OCI-LY7 (cell line): ENCODE measurements around the gene TNFAIP8L2. TPM values are rescaled to one million over a fixed set of nuclear protein-coding genes. Genes with fewer than 3 reads are reported as not detected.

Experiments used
- BruUV-seq: library from RNA; stranded (reverse); fragments of 400-500 nt; replicated peaks from 2 replicates; lab custom pipeline; 2021; lab: Mats Ljungman, UMichigan
- CTCF ChIA-PET: fragments of 300-600 bp; sonication (Branson Sonifier 250); formaldehyde crosslinking; loops from one replicate; lab custom pipeline; 2022; ENCODE audit warnings: antibody characterized with exemption; ENCODE audit not compliant: unreplicated experiment; lab: Charles Lee
- POLR2A ChIA-PET: fragments of 300-600 bp; sonication (Branson Sonifier 250); formaldehyde crosslinking; loops from one replicate; lab custom pipeline; 2022; ENCODE audit warnings: antibody characterized with exemption; lab: Charles Lee
- DNase-seq: peaks from one replicate; pipeline ENCODE4 v3.0.0-alpha.2; 2015; ENCODE audit warnings: low spot score
- H2AFZ ChIP-seq: fragments of 200-600 bp; sonication (generic), shearing (Covaris generic); 2 replicates; pipeline ENCODE4 v1.6.1; 2014; ENCODE audit warnings: mild to moderate bottlenecking, antibody characterized with exemption, low read length, moderate library complexity
- H3K27ac ChIP-seq: fragments of 200-600 bp; sonication (generic); 2 replicates; pipeline ENCODE4 v1.5.1; 2014; ENCODE audit warnings: mixed run types, low read depth, mild to moderate bottlenecking, moderate library complexity, low read length, inconsistent platforms; ENCODE audit not compliant: poor library complexity, severe bottlenecking
- H3K36me3 ChIP-seq: fragments of 200-600 bp; sonication (generic); 2 replicates; pipeline ENCODE4 v1.6.1; 2014; ENCODE audit warnings: mild to moderate bottlenecking, antibody characterized with exemption, low read length, moderate library complexity, mixed read lengths; ENCODE audit not compliant: insufficient read depth
- H3K4me1 ChIP-seq: fragments of 200-600 bp; sonication (generic); 2 replicates; pipeline ENCODE4 v1.5.1; 2014; ENCODE audit warnings: mild to moderate bottlenecking, low read length; ENCODE audit not compliant: insufficient read depth, poor library complexity, severe bottlenecking
- H3K4me2 ChIP-seq: fragments of 200-600 bp; sonication (generic); 2 replicates; pipeline ENCODE4 v1.6.1; 2014; ENCODE audit warnings: mild to moderate bottlenecking, low read length
- H3K4me3 ChIP-seq: fragments of 200-600 bp; sonication (generic); 2 replicates; pipeline ENCODE4 v1.5.1; 2014; ENCODE audit warnings: mild to moderate bottlenecking, low read depth, low read length; ENCODE audit not compliant: poor library complexity, severe bottlenecking
- H3K79me2 ChIP-seq: fragments of 200-600 bp; sonication (generic); 2 replicates; pipeline ENCODE4 v1.6.1; 2016; ENCODE audit warnings: low read depth, mild to moderate bottlenecking, low read length, moderate library complexity, mixed read lengths; ENCODE audit not compliant: insufficient read depth
- H3K9me2 ChIP-seq: fragments of 200-600 bp; sonication (generic); 2 replicates; pipeline ENCODE4 v1.6.1; 2016; ENCODE audit warnings: mild to moderate bottlenecking, low read length, mixed read lengths; ENCODE audit not compliant: insufficient read depth
- H3K9me3 ChIP-seq: fragments of 200-600 bp; sonication (generic); 2 replicates; pipeline ENCODE4 v1.6.1; 2014; ENCODE audit warnings: mild to moderate bottlenecking, mixed run types, low read length, mixed read lengths
- H4K20me1 ChIP-seq: fragments of 200-600 bp; sonication (generic); 2 replicates; pipeline ENCODE4 v1.6.1; 2014; ENCODE audit warnings: mild to moderate bottlenecking, antibody characterized with exemption, low read length, moderate library complexity, mixed read lengths; ENCODE audit not compliant: insufficient read depth
- CTCF ChIP-seq: fragments of 200-600 bp; sonication (generic); conservative IDR thresholded peaks from 2 replicates; pipeline ENCODE4 v1.5.1; 2014; ENCODE audit warnings: mild to moderate bottlenecking, antibody characterized with exemption, low read length, moderate library complexity, mixed read lengths
- EZH2phosphoT487 ChIP-seq: fragments of 200-600 bp; sonication (generic); IDR thresholded peaks from 2 replicates; pipeline ENCODE4 v1.6.1; 2018; ENCODE audit warnings: low read depth, borderline replicate concordance, mild to moderate bottlenecking, mixed run types, antibody characterized with exemption, low read length, moderate library complexity, mixed read lengths
- intact Hi-C: fragments of 100-400 bp; cut with micrococcal nuclease; formaldehyde crosslinking; loops from one replicate; pipeline ENCODE4 v1.10.0; 2022; ENCODE audit not compliant: unreplicated experiment
- total RNA-seq, 2 experiments: library from RNA; depleted of rRNA in 1 of 2; stranded (reverse); fragments of >200 nt in 1 of 2; shearing (Covaris generic) in 1 of 2; gene quantifications; 2 replicates each; pipeline ENCODE4 v1.2.3, GENCODE V29; 2014 to 2022

The TNFAIP8L2 gene
- total RNA-seq, 2 experiments from 2014 or later = 9.2 to 12.5 TPM

- no peak overlapping the region for H3K27ac ChIP-seq
- ChIA-PET POLR2A (no interaction called here), CTCF (interaction anchor here (1.6 kb wide), 1 partner anchor 9 kb away, joined by 5 read pairs; the partner anchor contains the start of gene TNFAIP8L2)
- no peak overlapping the region for H3K4me2 ChIP-seq
- peaks cover 32% of the 10 kb centered on the region for H3K4me1 ChIP-seq
- H3K79me2 ChIP-seq = no peaks in the 10 kb centered on the region
- H4K20me1 ChIP-seq = no peaks in the 10 kb centered on the region
- H3K9me3 ChIP-seq = no peaks in the 10 kb centered on the region
- intact Hi-C loops = no loop called here
- H3K9me2 ChIP-seq = no peaks in the 10 kb centered on the region
- TF ChIP-seq CTCF = no peak
- TF ChIP-seq EZH2phosphoT487 = no peak
- no peaks in the 10 kb centered on the region for H3K36me3 ChIP-seq
- no peak overlapping the region for H2AFZ ChIP-seq
- BruUV-seq = no TSS peak
- DNase-seq = no peak
- H3K4me3 ChIP-seq = no peak overlapping the region
Measured at GRCh38 chr1:151147665-151148064, 8.8 kb upstream of the TNFAIP8L2 start.

GRCh38 chr1:151157067-151157531, 650 bp downstream of the TNFAIP8L2 start:
- DNase-seq = peak; percentile 63
- BruUV-seq = no TSS peak
- Histone ChIP-seq H3K27ac (peak overlapping the region; percentile 57), H3K4me1 (peaks cover 38% of the 10 kb centered on the region), H3K79me2 (peaks cover 9% of the 10 kb centered on the region; the same call in 1 of the 2 replicates), H2AFZ (peak overlapping the region; percentile 74), H3K4me2 (peak overlapping the region; percentile 92), H3K36me3 (peaks cover 16% of the 10 kb centered on the region; the same call in 1 of the 2 replicates), H3K9me2 (no peaks in the 10 kb centered on the region), H4K20me1 (no peaks in the 10 kb centered on the region), H3K4me3 (peak overlapping the region; percentile 76), H3K9me3 (no peaks in the 10 kb centered on the region)
- no peak for TF ChIP-seq CTCF
- no peak for TF ChIP-seq EZH2phosphoT487
- intact Hi-C loops = no loop called here
- POLR2A ChIA-PET = interaction anchor here (0.6 to 2.2 kb wide), 14 partner anchors 9 to 153 kb away, joined by 3 to 14 read pairs (median 4); partner anchors contain the start of genes CDC42SE1, SCNM1 and VPS72
- CTCF ChIA-PET = interaction anchor here (0.6 to 2.4 kb wide), 7 partner anchors 9 to 618 kb away, joined by 3 to 35 read pairs (median 5); no protein-coding TSS in a partner anchor

- no peak overlapping the region for H3K27ac ChIP-seq
- no peaks in the 10 kb centered on the region for H3K9me2 ChIP-seq
- peaks cover 9% of the 10 kb centered on the region; the same call in 1 of the 2 replicates for H3K79me2 ChIP-seq
- intact Hi-C loops = no loop called here
- TF ChIP-seq CTCF = no peak
- TF ChIP-seq EZH2phosphoT487 = no peak
- peaks cover 16% of the 10 kb centered on the region; the same call in 1 of the 2 replicates for H3K36me3 ChIP-seq
- ChIA-PET CTCF (interaction anchor here (2.3 kb wide), 1 partner anchor 58 kb away, joined by 35 read pairs; no protein-coding TSS in a partner anchor), POLR2A (interaction anchor here (0.7 to 0.9 kb wide), 2 partner anchors 17 to 202 kb away, joined by 3 to 5 read pairs; no protein-coding TSS in a partner anchor)
- BruUV-seq = no TSS peak
- H3K4me1 ChIP-seq = peaks cover 38% of the 10 kb centered on the region
- H2AFZ ChIP-seq = no peak overlapping the region
- no peak overlapping the region for H3K4me3 ChIP-seq
- no peak overlapping the region for H3K4me2 ChIP-seq
- no peak for DNase-seq
- no peaks in the 10 kb centered on the region for H4K20me1 ChIP-seq
- H3K9me3 ChIP-seq = no peaks in the 10 kb centered on the region
Measured at GRCh38 chr1:151158326-151158725, 1.9 kb downstream of the TNFAIP8L2 start.
